Fibroblast of mammary gland (primary cell): ENCODE measurements around the gene GALNT18.

ENCODE experiments used
- DNase-seq: peaks from one replicate; pipeline ENCODE4 v3.0.0-alpha.2; 2010; ENCODE audit warnings: low read depth
- H3K4me3 ChIP-seq: 2 replicates; pipeline ENCODE4 v1.5.1; 2011; ENCODE audit warnings: low read depth, mild to moderate bottlenecking, low read length, moderate library complexity; ENCODE audit not compliant: control insufficient read depth
- TF ChIP-seq, protein P1 (sequence below): conservative IDR thresholded peaks from 2 replicates; pipeline ENCODE4 v1.5.1; 2011; ENCODE audit warnings: low read depth, low read length, inconsistent platforms; ENCODE audit not compliant: control insufficient read depth, insufficient read depth

Gene GALNT18

DNA sequence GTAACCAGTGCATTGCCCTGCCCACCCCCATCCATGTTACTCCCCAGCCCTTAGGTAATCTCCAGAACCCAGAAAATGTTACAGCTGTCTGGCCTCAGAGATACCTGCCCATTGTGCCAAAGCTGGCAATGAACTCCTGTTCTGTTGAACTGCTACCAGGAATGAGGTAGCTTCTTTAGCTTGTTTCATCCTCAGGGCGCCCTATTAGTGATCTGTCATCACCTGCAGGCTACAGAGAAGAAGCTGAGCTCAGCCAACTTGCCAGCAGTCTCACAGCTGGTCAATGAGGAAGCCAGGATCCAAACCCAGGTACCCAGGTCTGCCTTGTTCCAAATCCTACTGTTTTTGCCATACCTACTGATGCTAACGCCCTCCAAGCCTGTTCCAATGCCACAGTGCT is 88.7 kb downstream of the GALNT18 start:
- no peak overlapping the region for H3K4me3 ChIP-seq
- no peak for DNase-seq
- TF ChIP-seq, protein P1, sequence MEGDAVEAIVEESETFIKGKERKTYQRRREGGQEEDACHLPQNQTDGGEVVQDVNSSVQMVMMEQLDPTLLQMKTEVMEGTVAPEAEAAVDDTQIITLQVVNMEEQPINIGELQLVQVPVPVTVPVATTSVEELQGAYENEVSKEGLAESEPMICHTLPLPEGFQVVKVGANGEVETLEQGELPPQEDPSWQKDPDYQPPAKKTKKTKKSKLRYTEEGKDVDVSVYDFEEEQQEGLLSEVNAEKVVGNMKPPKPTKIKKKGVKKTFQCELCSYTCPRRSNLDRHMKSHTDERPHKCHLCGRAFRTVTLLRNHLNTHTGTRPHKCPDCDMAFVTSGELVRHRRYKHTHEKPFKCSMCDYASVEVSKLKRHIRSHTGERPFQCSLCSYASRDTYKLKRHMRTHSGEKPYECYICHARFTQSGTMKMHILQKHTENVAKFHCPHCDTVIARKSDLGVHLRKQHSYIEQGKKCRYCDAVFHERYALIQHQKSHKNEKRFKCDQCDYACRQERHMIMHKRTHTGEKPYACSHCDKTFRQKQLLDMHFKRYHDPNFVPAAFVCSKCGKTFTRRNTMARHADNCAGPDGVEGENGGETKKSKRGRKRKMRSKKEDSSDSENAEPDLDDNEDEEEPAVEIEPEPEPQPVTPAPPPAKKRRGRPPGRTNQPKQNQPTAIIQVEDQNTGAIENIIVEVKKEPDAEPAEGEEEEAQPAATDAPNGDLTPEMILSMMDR, result no peak

DNA sequence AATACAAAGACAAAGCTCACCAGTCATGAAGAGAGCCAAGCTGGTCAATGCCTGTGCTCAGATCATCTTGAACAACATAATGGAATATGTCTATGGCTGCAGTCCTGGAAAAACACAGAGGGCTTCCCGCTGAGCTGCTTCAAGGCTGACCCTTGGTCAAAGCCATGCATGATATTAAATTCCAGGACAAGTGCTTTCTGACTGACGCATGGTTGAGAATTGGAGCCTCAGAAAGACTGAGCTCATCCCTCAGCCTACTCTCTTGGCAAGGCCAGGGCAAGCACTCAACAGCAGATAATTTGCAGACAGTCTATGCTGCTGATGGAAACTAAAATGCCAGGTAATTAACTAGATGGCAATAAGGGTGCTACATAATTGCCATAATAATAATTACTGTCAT is 89.2 kb downstream of the GALNT18 start:
- TF ChIP-seq, protein P1, result no peak
- DNase-seq, result peak; percentile 28
- no peak overlapping the region for H3K4me3 ChIP-seq

DNA sequence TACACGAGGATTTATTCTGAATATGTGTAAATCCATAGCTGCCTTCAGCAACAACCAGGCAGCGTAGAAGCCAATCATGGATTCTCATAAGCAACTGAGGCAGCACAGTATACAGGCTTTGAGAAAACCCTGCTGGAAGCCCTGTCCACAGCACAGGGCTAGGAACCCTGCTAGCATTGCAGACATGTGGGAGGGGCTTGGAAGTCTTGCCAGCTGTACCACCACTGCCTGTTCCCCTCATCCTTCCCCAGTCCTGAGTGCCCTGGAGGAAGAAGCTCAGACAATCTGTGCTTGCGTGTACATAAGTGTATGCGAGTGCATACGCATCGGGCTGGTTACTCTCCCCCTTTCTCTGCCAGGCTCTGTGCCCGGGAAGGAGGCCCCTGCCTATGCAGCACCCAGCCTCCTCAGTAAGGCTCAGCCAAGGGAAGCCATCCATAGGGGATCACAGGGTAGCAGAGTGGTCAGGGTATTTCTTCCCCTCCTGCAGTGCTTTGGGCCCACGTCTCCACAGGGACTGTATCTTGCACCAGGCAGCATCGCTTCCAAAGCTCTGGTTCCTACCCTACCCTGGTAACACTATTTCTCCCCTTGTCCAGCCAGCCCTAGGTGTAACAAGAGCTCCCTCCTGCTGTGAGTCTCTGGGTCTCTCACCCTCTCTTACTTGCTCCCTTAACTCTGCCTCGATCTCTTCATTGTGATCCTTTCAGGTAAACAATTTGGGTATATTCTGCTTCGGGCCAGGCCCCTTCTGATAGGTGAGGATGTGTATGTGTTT is 90.5 kb downstream of the GALNT18 start:
- H3K4me3 ChIP-seq, result no peak overlapping the region
- TF ChIP-seq, protein P1, result no peak
- no peak for DNase-seq

DNA sequence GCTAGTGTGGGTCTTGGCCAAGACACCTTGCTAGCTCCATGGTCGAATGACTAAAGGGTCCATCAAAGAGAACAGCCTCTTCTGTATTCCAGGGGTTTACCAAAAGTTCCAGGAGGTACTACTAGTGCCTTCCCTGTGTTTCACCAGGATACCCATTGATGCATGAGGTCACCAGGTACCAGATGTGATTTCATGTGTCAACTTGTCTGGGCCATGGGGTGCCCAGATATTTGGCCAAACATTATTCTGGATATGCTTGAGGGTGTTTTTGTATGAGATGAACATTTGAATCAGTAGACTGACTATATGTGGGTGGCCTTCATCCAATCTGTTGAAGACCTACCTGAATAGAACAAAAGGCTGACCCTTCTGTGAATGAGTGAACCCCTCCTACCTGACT is 92.8 kb downstream of the GALNT18 start:
- H3K4me3 ChIP-seq, result no peak overlapping the region
- DNase-seq, result no peak
- TF ChIP-seq, protein P1, result no peak

DNA sequence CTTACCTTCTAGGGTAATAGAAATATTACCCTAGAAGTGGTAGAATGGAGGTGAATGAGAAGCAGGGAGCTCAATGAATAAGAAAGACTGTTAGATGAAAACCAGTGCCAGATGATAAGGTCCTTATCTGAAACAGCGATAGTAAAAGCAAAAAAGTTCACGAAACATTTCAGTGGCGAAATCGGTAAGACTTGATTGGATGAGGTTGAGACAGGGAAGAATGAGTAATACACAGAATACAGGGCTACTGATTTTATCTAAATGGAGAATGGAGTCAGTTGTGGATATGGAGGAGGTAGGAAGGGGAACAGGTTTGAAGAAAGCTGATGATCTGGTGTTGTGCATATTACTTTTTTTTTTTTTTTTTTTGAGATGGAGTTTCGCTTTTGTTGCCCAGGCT is 96.5 kb downstream of the GALNT18 start:
- TF ChIP-seq, protein P1, result no peak

DNA sequence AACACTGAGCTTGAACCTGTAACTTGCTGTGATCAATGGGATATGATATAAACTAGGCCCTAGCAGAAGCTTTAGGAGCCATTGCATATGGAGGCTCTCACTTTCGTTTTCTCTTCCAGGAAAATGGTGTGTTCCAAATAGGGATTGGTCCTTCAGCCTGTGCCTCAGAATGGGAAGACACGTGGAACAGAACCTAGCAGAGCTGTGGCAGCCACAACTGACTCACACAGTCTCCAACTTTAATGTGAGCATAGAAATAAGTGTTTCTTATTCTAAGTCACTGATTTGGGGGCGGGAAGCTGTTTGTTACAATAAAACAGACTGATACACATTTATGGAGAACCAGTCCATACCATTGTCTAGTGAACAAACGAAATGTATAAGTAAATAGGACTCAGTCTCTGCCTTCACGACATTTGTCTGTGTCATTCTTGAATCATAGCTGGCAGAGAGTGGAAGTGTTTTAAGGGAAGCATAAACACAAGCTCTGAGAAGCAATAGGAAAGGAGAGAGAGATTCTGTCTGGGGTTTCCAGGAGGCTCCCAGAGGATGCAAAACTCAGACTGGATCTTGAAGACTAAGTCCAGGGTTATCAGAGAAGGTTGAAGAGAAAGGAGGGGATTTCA is 97.3 kb downstream of the GALNT18 start:
- H3K4me3 ChIP-seq, result no peak overlapping the region
- DNase-seq, result no peak
- TF ChIP-seq, protein P1, result no peak

More for the DNA sequence above, 96.5 kb downstream of the GALNT18 start:
- no peak overlapping the region for H3K4me3 ChIP-seq
- DNase-seq, result no peak
